Ishikawa (cell line): Measurements from ENCODE around the gene ZP1.
A peak's percentile ranks its signal among the peaks of the same experiment; 100 is the strongest.

Experiments
- CEBPB ChIP-seq: IDR thresholded peaks from 2 replicates; pipeline ENCODE4 v1.6.1; 2012
- CREB1 ChIP-seq: IDR thresholded peaks from 2 replicates; pipeline ENCODE4 v1.6.1; 2012; ENCODE audit warnings: low read depth
- EGR1 ChIP-seq: IDR thresholded peaks from 2 replicates; pipeline ENCODE4 v1.6.1; 2012
- EP300 ChIP-seq: IDR thresholded peaks from 2 replicates; pipeline ENCODE4 v1.6.1; 2012; ENCODE audit warnings: borderline replicate concordance
- FOXM1 ChIP-seq: IDR thresholded peaks from 2 replicates; pipeline ENCODE4 v1.6.1; 2012; ENCODE audit warnings: low read depth, borderline replicate concordance
- NFIC ChIP-seq: IDR thresholded peaks from 2 replicates; pipeline ENCODE4 v1.6.1; 2012
- RAD21 ChIP-seq: IDR thresholded peaks from 2 replicates; pipeline ENCODE4 v1.6.1; 2012; ENCODE audit warnings: low read depth
- REST ChIP-seq: IDR thresholded peaks from 2 replicates; pipeline ENCODE4 v1.6.1; 2012; ENCODE audit warnings: low read depth, mild to moderate bottlenecking
- TAF1 ChIP-seq: IDR thresholded peaks from 2 replicates; pipeline ENCODE4 v1.6.1; 2012; ENCODE audit warnings: low read depth, mild to moderate bottlenecking
- TCF12 ChIP-seq: IDR thresholded peaks from 2 replicates; pipeline ENCODE4 v1.6.1; 2012; ENCODE audit warnings: low read depth
- TEAD4 ChIP-seq: IDR thresholded peaks from 2 replicates; pipeline ENCODE4 v1.6.1; 2012
- YY1 ChIP-seq: IDR thresholded peaks from 2 replicates; pipeline ENCODE4 v1.6.1; 2012; ENCODE audit warnings: low read depth
- ZBTB7A ChIP-seq: IDR thresholded peaks from 2 replicates; pipeline ENCODE4 v1.6.1; 2012; ENCODE audit warnings: low read depth
- TF ChIP-seq, protein P1 (sequence below): IDR thresholded peaks from 2 replicates; pipeline ENCODE4 v1.6.1; 2012
- TF ChIP-seq, protein P2 (sequence below): IDR thresholded peaks from 2 replicates; pipeline ENCODE4 v1.6.1; 2012

The ZP1 gene

DNA sequence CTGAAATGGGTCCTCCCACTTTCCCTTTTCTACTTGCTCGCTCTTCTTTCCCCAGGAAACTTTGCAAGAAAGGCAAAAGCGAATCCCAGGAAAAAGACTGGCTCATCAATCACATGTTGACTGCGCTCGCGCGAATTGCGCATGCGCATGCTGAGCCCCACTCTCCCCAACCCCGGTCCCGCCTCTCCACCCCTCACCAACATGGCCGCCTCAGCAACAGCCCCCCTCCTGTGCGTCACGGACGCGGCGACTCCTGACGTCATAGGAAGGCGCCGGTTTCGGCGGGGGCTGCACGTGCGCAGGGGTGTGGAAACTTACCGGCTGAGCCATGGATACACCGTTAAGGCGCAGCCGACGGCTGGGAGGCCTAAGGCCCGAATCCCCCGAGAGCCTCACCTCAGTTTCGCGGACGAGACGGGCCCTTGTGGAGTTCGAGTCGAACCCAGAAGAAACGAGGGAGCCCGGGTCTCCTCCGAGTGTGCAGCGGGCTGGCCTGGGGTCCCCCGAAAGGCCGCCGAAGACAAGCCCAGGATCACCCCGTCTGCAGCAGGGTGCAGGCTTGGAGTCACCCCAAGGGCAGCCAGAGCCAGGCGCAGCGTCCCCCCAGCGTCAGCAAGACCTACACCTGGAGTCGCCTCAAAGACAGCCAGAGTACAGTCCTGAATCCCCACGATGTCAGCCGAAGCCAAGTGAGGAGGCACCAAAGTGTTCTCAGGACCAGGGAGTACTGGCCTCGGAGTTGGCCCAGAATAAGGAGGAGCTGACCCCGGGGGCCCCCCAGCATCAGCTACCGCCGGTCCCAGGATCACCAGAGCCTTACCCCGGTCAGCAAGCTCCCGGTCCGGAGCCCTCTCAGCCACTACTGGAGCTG is 25.3 kb upstream of the ZP1 start, which contains the start of gene CCDC86:
Gene CCDC86, plus strand, starts transcription at position 317 of the 871 bp plus-strand sequence. Its CDS starts 12 bp downstream, at position 329.
- TF ChIP-seq REST: no peak
- TF ChIP-seq TAF1: peak; percentile 82
- peak; percentile 42; the same call in 1 of the 2 replicates for TF ChIP-seq EP300
- TF ChIP-seq TCF12: peak; percentile 71
- TF ChIP-seq, protein P1, sequence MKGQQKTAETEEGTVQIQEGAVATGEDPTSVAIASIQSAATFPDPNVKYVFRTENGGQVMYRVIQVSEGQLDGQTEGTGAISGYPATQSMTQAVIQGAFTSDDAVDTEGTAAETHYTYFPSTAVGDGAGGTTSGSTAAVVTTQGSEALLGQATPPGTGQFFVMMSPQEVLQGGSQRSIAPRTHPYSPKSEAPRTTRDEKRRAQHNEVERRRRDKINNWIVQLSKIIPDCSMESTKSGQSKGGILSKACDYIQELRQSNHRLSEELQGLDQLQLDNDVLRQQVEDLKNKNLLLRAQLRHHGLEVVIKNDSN: peak; percentile 82
- no peak for TF ChIP-seq NFIC
- TF ChIP-seq TEAD4: no peak
- no peak for TF ChIP-seq CEBPB
- peak; percentile 100 for TF ChIP-seq CREB1
- no peak for TF ChIP-seq RAD21
- peak; percentile 98 for TF ChIP-seq YY1
- TF ChIP-seq, protein P2, sequence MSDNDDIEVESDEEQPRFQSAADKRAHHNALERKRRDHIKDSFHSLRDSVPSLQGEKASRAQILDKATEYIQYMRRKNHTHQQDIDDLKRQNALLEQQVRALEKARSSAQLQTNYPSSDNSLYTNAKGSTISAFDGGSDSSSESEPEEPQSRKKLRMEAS: peak; percentile 100
- TF ChIP-seq FOXM1: no peak
- peak; percentile 55; the same call in 1 of the 2 replicates for TF ChIP-seq ZBTB7A
- no peak for TF ChIP-seq EGR1

DNA sequence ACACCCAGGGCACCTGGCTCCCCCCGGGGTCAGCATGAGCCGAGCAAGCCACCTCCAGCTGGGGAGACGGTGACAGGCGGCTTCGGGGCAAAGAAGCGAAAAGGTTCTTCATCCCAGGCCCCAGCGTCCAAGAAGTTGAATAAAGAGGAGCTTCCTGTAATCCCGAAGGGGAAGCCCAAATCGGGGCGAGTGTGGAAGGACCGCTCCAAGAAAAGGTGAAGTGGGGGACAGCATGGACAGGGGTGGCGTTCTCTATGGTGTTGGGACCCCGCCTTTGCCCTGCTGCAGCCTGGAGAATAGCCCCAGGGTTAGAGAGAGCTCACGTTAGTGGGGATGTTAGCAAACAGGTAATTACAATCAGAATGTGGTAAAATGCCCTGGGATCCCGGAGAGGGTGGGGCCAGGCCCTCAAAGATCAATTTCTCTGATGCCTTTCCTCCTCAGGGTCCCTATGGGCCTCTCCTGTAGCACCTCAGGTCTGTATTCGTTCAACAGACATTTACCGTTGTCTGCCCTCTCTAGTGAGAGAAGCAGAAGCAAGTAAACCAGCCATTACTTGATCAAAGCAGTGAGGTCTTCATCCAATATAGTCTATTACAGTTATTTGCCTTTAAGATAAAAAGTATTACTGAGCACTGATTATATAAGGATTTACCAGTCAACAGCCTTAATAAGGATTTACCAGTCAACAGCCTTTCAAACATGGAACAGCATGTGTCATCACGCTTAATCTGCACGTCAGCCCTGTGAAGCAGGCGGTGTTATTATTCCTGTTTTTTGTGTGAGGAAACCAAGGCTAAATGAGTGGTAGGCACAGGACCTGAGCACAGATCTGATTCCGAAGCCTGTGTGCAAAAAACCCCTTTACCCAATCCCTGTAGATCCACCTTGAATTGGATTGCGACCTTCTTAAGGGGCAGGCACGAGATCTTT is 24.4 kb upstream of the ZP1 start:
- TF ChIP-seq YY1 (no peak), CEBPB (no peak), EGR1 (no peak), CREB1 (no peak), RAD21 (no peak), TEAD4 (no peak), ZBTB7A (no peak), EP300 (no peak), FOXM1 (no peak), TCF12 (no peak), NFIC (no peak), REST (no peak), TAF1 (no peak)
- TF ChIP-seq, protein P1: no peak
- TF ChIP-seq, protein P2: no peak

- no peak for TF ChIP-seq CEBPB
- no peak for TF ChIP-seq EGR1
- TF ChIP-seq FOXM1: no peak
- no peak for TF ChIP-seq ZBTB7A
- no peak for TF ChIP-seq NFIC
- no peak for TF ChIP-seq TAF1
- TF ChIP-seq, protein P1: no peak
- TF ChIP-seq CREB1: no peak
- TF ChIP-seq EP300: no peak
- TF ChIP-seq TEAD4: no peak
- TF ChIP-seq REST: no peak
These were observed 23.1 kb upstream of the ZP1 start for GRCh38 chr11:60844045-60844869.
